Measurements from ENCODE around the gene GNG7. TPM values are rescaled to one million over a fixed set of nuclear protein-coding genes. Genes with fewer than 3 reads are reported as not detected.
"Not testable (repeated sequence)": the region's sequence is repeated elsewhere in the genome, so short reads cannot be mapped to it uniquely, and the experiment has no call there.

Gene GNG7
- total and polyA plus RNA-seq, 4 donors, result 0.75 to 6.0 (median 2.1) TPM

- H3K4me1 ChIP-seq (ENCODE audit: control insufficient read depth in 1 of 2, insufficient read depth in 2 of 2, low read length in 2 of 2), result no peaks in the 10 kb centered on the region
- no peaks in the 10 kb centered on the region for H3K36me3 ChIP-seq (ENCODE audit: control insufficient read depth in 1 of 2, insufficient read depth in 2 of 2, low read length in 1 of 2)
- H3K27me3 ChIP-seq (ENCODE audit: control insufficient read depth in 1 of 2, insufficient read depth in 2 of 2, low read length in 1 of 2), result no peaks in the 10 kb centered on the region
- 80 to 81% methylated on average over 11 of the region's 11 CpGs for WGBS, 2 donors
- no peak for ATAC-seq (ENCODE audit: low FRiP score)
- intact Hi-C loops (cut with DNase I), result no loop called here
- H3K9me3 ChIP-seq (ENCODE audit: control insufficient read depth, low read length), result no peaks in the 10 kb centered on the region
- H3K27ac ChIP-seq (ENCODE audit: low read depth in 1 of 2, low read length in 2 of 2), result no peak overlapping the region
- no peak for DNase-seq
- no peak overlapping the region for H3K4me3 ChIP-seq (ENCODE audit: low read length in 2 of 2)
Measured at GRCh38 chr19:2659856-2660432, 42.5 kb downstream of the GNG7 start.

DNA sequence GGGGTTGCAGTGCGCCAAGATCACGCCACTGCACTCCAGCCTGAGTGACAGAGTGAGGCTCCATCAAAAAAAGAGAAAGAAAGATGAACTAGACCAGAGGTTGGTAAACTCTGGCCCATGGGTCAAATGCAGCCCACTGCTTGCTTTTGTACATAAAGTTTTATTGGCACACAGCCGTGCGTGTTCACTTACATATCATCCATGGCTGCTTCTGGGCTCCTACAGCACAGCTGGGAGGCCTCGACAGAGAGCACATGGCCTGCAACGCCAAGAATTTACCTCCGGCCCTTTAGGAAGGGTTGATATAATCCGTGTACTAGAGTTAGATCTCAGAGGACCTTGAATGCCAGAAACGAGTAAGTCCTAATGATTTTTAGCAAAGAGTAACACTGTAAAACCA, 46.0 kb downstream of the GNG7 start:
- no peak for DNase-seq
- intact Hi-C loops (cut with DNase I), result no loop called here
- H3K27me3 ChIP-seq (ENCODE audit: control insufficient read depth in 1 of 2, insufficient read depth in 2 of 2, low read length in 1 of 2), result no peaks in the 10 kb centered on the region
- H3K9me3 ChIP-seq (ENCODE audit: control insufficient read depth, low read length), result no peaks in the 10 kb centered on the region
- 83 to 85% methylated on average over 9 of the region's 9 CpGs for WGBS, 2 donors
- no peaks in the 10 kb centered on the region for H3K4me1 ChIP-seq (ENCODE audit: control insufficient read depth in 1 of 2, insufficient read depth in 2 of 2, low read length in 2 of 2)
- no peak overlapping the region for H3K27ac ChIP-seq (ENCODE audit: low read depth in 1 of 2, low read length in 2 of 2)
- no peak for ATAC-seq (ENCODE audit: low FRiP score)
- no peak overlapping the region for H3K4me3 ChIP-seq (ENCODE audit: low read length in 2 of 2)
- H3K36me3 ChIP-seq (ENCODE audit: control insufficient read depth in 1 of 2, insufficient read depth in 2 of 2, low read length in 1 of 2), result no peaks in the 10 kb centered on the region

GRCh38 chr19:2653710-2654707, 48.5 kb downstream of the GNG7 start:
- ATAC-seq (ENCODE audit: low FRiP score) (no peak), DNase-seq (no peak)
- intact Hi-C loops (cut with DNase I), result no loop called here
- Histone ChIP-seq H3K27ac (ENCODE audit: low read depth in 1 of 2, low read length in 2 of 2) (no peak overlapping the region), H3K4me1 (ENCODE audit: control insufficient read depth in 1 of 2, insufficient read depth in 2 of 2, low read length in 2 of 2) (no peaks in the 10 kb centered on the region), H3K36me3 (ENCODE audit: control insufficient read depth in 1 of 2, insufficient read depth in 2 of 2, low read length in 1 of 2) (no peaks in the 10 kb centered on the region), H3K9me3 (ENCODE audit: control insufficient read depth, low read length) (no peaks in the 10 kb centered on the region), H3K27me3 (ENCODE audit: control insufficient read depth in 1 of 2, insufficient read depth in 2 of 2, low read length in 1 of 2) (no peaks in the 10 kb centered on the region), H3K4me3 (ENCODE audit: low read length in 2 of 2) (no peak overlapping the region)
- 14 to 17% methylated on average over 29 of the region's 29 CpGs for WGBS, 2 donors

GRCh38 chr19:2653218-2653617, 49.3 kb downstream of the GNG7 start:
- ATAC-seq (ENCODE audit: low FRiP score) (no peak), DNase-seq (no peak)
- WGBS, 2 donors, result 82 to 83% methylated on average over 9 of the region's 9 CpGs
- intact Hi-C loops (cut with DNase I), result no loop called here
- Histone ChIP-seq H3K36me3 (ENCODE audit: control insufficient read depth in 1 of 2, insufficient read depth in 2 of 2, low read length in 1 of 2) (no peaks in the 10 kb centered on the region), H3K4me1 (ENCODE audit: control insufficient read depth in 1 of 2, insufficient read depth in 2 of 2, low read length in 2 of 2) (no peaks in the 10 kb centered on the region), H3K27ac (ENCODE audit: low read depth in 1 of 2, low read length in 2 of 2) (no peak overlapping the region), H3K9me3 (ENCODE audit: control insufficient read depth, low read length) (no peaks in the 10 kb centered on the region), H3K27me3 (ENCODE audit: control insufficient read depth in 1 of 2, insufficient read depth in 2 of 2, low read length in 1 of 2) (no peaks in the 10 kb centered on the region), H3K4me3 (ENCODE audit: low read length in 2 of 2) (no peak overlapping the region)

DNA sequence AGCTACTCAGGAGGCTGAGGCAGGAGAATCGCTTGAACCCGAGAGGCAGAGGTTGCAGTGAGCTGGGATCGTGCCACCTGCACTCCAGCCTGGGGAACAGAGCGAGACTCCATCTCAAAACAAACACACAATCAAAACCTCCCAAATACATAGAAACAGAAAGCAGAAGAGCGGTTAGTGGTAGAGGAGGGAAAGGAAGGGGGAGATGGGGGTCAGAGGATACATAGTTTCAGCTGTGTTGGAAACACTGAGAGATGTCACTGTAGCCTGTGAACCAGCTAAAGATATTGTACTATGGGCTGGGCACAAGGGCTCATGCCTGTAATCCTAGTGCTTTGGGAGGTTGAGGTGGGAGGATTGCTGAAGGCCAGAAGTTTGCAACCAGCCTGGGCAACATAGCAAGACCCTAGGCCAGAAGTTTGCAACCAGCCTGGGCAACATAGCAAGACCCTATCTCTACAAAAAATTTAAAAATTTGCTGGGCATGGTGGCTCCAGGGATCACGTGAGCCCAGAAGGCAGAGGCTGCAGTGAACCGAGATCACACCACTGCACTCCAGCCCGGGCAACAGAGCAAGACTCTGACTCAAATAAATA, 49.9 kb downstream of the GNG7 start:
- Histone ChIP-seq H3K27ac (ENCODE audit: low read depth in 1 of 2, low read length in 2 of 2) (no peak overlapping the region), H3K9me3 (ENCODE audit: control insufficient read depth, low read length) (no peaks in the 10 kb centered on the region), H3K27me3 (ENCODE audit: control insufficient read depth in 1 of 2, insufficient read depth in 2 of 2, low read length in 1 of 2) (no peaks in the 10 kb centered on the region), H3K4me1 (ENCODE audit: control insufficient read depth in 1 of 2, insufficient read depth in 2 of 2, low read length in 2 of 2) (no peaks in the 10 kb centered on the region), H3K36me3 (ENCODE audit: control insufficient read depth in 1 of 2, insufficient read depth in 2 of 2, low read length in 1 of 2) (no peaks in the 10 kb centered on the region), H3K4me3 (ENCODE audit: low read length in 2 of 2) (no peak overlapping the region)
- no peak for DNase-seq
- intact Hi-C loops (cut with DNase I), result no loop called here
- WGBS, 2 donors, result 89 to 91% methylated on average over 8 of the region's 8 CpGs
- ATAC-seq (ENCODE audit: low FRiP score), result no peak

- H3K27ac ChIP-seq (ENCODE audit: low read depth in 1 of 2, low read length in 2 of 2); H3K9me3 ChIP-seq (ENCODE audit: control insufficient read depth, low read length); ATAC-seq (ENCODE audit: low FRiP score); intact Hi-C loops (cut with DNase I); H3K27me3 ChIP-seq (ENCODE audit: control insufficient read depth in 1 of 2, insufficient read depth in 2 of 2, low read length in 1 of 2); H3K4me3 ChIP-seq (ENCODE audit: low read length in 2 of 2); H3K4me1 ChIP-seq (ENCODE audit: control insufficient read depth in 1 of 2, insufficient read depth in 2 of 2, low read length in 2 of 2); H3K36me3 ChIP-seq (ENCODE audit: control insufficient read depth in 1 of 2, insufficient read depth in 2 of 2, low read length in 1 of 2); DNase-seq: not testable (repeated sequence)
- WGBS, 2 donors, result 69 to 76% methylated on average over 7 of the region's 7 CpGs
Measured at GRCh38 chr19:2651002-2651733, 51.3 kb downstream of the GNG7 start.

- no peak overlapping the region for H3K27ac ChIP-seq (ENCODE audit: low read depth in 1 of 2, low read length in 2 of 2)
Measured at GRCh38 chr19:2650515-2650914, 52.0 kb downstream of the GNG7 start.

DNA sequence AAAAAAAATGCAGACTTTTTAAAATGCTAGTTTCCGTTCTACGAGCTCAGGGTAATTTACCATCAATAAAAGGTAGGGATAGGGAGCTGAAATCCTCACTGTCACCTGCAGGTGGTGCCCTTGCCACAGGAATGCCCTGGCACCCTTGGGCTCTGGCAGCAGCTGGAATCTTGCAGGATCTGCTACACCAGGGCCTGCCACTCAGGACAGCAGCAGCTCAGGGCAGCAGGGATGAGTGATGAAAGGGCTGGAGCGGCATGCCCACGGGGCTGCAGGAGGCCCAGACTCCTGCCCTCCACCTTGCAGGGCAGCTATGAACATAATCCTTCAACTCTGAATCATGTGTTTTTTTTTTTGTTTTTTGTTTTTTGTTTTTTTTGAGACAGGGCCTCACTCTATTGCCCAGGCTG, 54.0 kb downstream of the GNG7 start:
- WGBS, 2 donors, result 33 to 38% methylated on average over 4 of the region's 4 CpGs
- DNase-seq, result peak; percentile 78 to 89
- no peaks in the 10 kb centered on the region for H3K36me3 ChIP-seq (ENCODE audit: control insufficient read depth in 1 of 2, insufficient read depth in 2 of 2, low read length in 1 of 2)
- H3K4me1 ChIP-seq (ENCODE audit: control insufficient read depth in 1 of 2, insufficient read depth in 2 of 2, low read length in 2 of 2), result no peaks in the 10 kb centered on the region
- H3K4me3 ChIP-seq (ENCODE audit: low read length in 2 of 2), result no peak overlapping the region
- peak; percentile 80 for ATAC-seq (ENCODE audit: low FRiP score)
- intact Hi-C loops (cut with DNase I), result loop anchor here (1.0 to 5.0 kb wide), 3 partner anchors 101 to 224 kb away; no protein-coding TSS in a partner anchor
- H3K27me3 ChIP-seq (ENCODE audit: control insufficient read depth in 1 of 2, insufficient read depth in 2 of 2, low read length in 1 of 2), result no peaks in the 10 kb centered on the region
- no peaks in the 10 kb centered on the region for H3K9me3 ChIP-seq (ENCODE audit: control insufficient read depth, low read length)
- H3K27ac ChIP-seq (ENCODE audit: low read depth in 1 of 2, low read length in 2 of 2), result no peak overlapping the region

More at GRCh38 chr19:2650515-2650914, 52.0 kb downstream of the GNG7 start:
- Histone ChIP-seq H3K4me1 (ENCODE audit: control insufficient read depth in 1 of 2, insufficient read depth in 2 of 2, low read length in 2 of 2) (no peaks in the 10 kb centered on the region), H3K27me3 (ENCODE audit: control insufficient read depth in 1 of 2, insufficient read depth in 2 of 2, low read length in 1 of 2) (no peaks in the 10 kb centered on the region), H3K9me3 (ENCODE audit: control insufficient read depth, low read length) (no peaks in the 10 kb centered on the region), H3K36me3 (ENCODE audit: control insufficient read depth in 1 of 2, insufficient read depth in 2 of 2, low read length in 1 of 2) (no peaks in the 10 kb centered on the region), H3K4me3 (ENCODE audit: low read length in 2 of 2) (no peak overlapping the region)
- DNase-seq (no peak), ATAC-seq (ENCODE audit: low FRiP score) (no peak)
- 72 to 74% methylated on average over 21 of the region's 21 CpGs for WGBS, 2 donors
- intact Hi-C loops (cut with DNase I), result no loop called here

All from aorta (tissue), 5 donors.